ENCODE data around the gene KCNK5.

The KCNK5 gene

GRCh38 chr6:39189915-39190544 lies 39.2 kb downstream of the KCNK5 start:
- H3K4me3 ChIP-seq (replicated peaks; ENCODE audit: low read depth, low read length), result no peak overlapping the region
- no peak for TF ChIP-seq CTCF (IDR thresholded peaks at IDR 0.05; ENCODE audit: low read length, missing control alignments)
- DNase-seq (ENCODE audit: low read depth), result no peak

GRCh38 chr6:39189131-39189530 lies 40.1 kb downstream of the KCNK5 start:
- DNase-seq (ENCODE audit: low read depth), result no peak
- TF ChIP-seq CTCF (IDR thresholded peaks at IDR 0.05; ENCODE audit: low read length, missing control alignments), result no peak
- no peak overlapping the region for H3K4me3 ChIP-seq (replicated peaks; ENCODE audit: low read depth, low read length)

GRCh38 chr6:39188571-39188970 lies 40.7 kb downstream of the KCNK5 start:
- TF ChIP-seq CTCF (IDR thresholded peaks at IDR 0.05; ENCODE audit: low read length, missing control alignments), result no peak
- no peak overlapping the region for H3K4me3 ChIP-seq (replicated peaks; ENCODE audit: low read depth, low read length)
- DNase-seq (ENCODE audit: low read depth), result no peak

- H3K4me3 ChIP-seq (replicated peaks; ENCODE audit: low read depth, low read length), result no peak overlapping the region
- TF ChIP-seq CTCF (IDR thresholded peaks at IDR 0.05; ENCODE audit: low read length, missing control alignments), result no peak
- DNase-seq (ENCODE audit: low read depth), result no peak
Measured at GRCh38 chr6:39188098-39188450, 41.2 kb downstream of the KCNK5 start.

- no peak for TF ChIP-seq CTCF (IDR thresholded peaks at IDR 0.05; ENCODE audit: low read length, missing control alignments)
- no peak for DNase-seq (ENCODE audit: low read depth)
- H3K4me3 ChIP-seq (replicated peaks; ENCODE audit: low read depth, low read length), result no peak overlapping the region
Measured at GRCh38 chr6:39184906-39185580, 44.2 kb downstream of the KCNK5 start.

GRCh38 chr6:39182604-39183003 lies 46.7 kb downstream of the KCNK5 start:
- DNase-seq (ENCODE audit: low read depth), result no peak
- TF ChIP-seq CTCF (IDR thresholded peaks at IDR 0.05; ENCODE audit: low read length, missing control alignments), result no peak

GRCh38 chr6:39181826-39182225 lies 47.4 kb downstream of the KCNK5 start:
- TF ChIP-seq CTCF (IDR thresholded peaks at IDR 0.05; ENCODE audit: low read length, missing control alignments), result no peak
- no peak for DNase-seq (ENCODE audit: low read depth)
- H3K4me3 ChIP-seq (replicated peaks; ENCODE audit: low read depth, low read length), result no peak overlapping the region

More at GRCh38 chr6:39182604-39183003, 46.7 kb downstream of the KCNK5 start:
- H3K4me3 ChIP-seq (replicated peaks; ENCODE audit: low read depth, low read length), result no peak overlapping the region

Data from fibroblast of pulmonary artery (primary cell).